IPS-18c (cell line): Measurements from ENCODE around the gene ZDHHC13.

Experiments used
- H3K4me3 ChIP-seq: 2 replicates; pipeline ENCODE4 v1.7.0; 2013; ENCODE audit warnings: low read depth, mild to moderate bottlenecking, low read length, moderate library complexity; ENCODE audit not compliant: insufficient read depth
- H3K9me3 ChIP-seq: one replicate; pipeline ENCODE4 v1.6.1; 2013; ENCODE audit warnings: mild to moderate bottlenecking, low read length, moderate library complexity; ENCODE audit not compliant: control insufficient read depth, insufficient read depth

Gene ZDHHC13

DNA sequence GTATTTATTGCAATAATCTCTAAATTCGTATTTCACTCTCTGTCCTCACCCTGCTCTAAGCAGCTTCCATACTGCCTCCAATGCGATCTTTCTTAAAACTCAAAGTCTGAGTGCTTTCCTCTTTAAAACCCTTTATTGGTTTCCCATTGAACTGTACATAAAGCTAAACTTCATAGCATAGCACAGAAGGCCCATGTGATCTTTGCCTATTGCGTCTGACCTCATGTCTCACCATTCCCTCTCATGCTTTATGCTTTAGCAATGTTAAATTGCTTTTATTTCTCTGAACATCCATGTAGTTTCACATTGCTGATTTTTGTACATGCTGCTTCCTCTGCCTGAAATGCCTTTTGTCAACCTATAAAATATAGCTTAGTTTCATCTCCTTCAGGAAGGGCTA is 28.4 kb downstream of the ZDHHC13 start:
- H3K4me3 ChIP-seq = no peak overlapping the region
- H3K9me3 ChIP-seq = no peaks in the 10 kb centered on the region

DNA sequence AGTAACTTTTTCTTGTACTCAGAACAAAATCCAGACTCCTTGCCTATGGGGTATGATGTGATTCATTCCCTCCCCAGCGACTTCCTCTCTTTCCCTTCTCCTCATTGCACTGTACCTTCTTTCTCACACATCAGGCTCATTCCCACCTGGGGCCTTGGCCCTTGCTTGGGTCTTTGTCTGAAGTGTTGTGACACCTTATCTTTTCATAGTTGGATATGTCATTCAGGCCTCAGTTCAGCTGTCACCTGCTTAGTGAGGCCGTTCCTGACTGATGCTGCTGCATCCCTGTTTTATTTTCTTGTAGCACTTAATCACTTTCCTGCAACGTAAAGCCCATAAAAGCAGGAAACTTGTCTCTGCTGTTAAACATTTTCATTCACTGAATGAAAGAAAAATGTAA is 39.9 kb downstream of the ZDHHC13 start:
- Histone ChIP-seq H3K4me3 (no peak overlapping the region), H3K9me3 (peaks cover 3% of the 10 kb centered on the region)

DNA sequence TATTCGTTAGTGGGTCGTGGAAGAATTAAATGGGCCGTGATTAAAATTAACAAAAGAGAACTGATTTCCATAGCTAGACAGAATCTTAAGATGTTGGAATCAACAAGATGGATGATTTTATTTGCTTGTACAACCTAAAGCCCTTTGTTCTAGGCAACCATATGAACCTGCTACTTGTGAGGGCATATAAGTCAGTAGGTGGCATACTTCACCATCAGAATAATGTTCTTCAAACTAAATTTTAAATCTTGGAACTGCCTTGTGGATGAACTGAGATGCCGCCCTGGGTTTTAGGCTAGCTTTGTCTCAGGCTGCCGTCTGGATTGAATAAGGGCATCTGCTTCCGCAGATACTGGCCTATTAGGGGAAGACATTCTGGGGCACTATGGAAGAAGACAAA is 43.9 kb downstream of the ZDHHC13 start:
- no peaks in the 10 kb centered on the region for H3K9me3 ChIP-seq

DNA sequence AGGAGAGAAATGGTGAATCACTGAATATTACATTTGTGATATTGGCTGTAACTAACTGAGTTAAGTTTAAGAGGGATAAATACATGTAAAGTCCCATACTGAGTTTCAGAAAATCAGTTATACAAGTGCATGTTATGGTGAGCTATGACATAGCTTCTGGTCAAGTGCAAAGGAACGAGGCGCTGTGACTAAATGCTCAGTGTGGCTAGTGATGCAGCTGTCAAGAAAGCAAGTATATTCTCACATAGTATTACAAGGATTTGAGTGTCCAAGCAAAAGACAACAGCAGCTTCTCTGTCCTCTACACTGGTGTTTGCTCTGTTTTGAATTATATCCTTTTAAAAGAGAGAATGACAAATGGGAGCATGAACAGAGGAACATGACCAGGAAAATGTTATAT is 44.7 kb downstream of the ZDHHC13 start:
- no peaks in the 10 kb centered on the region for H3K9me3 ChIP-seq
- H3K4me3 ChIP-seq = no peak overlapping the region

More for the DNA sequence above, 43.9 kb downstream of the ZDHHC13 start:
- no peak overlapping the region for H3K4me3 ChIP-seq

DNA sequence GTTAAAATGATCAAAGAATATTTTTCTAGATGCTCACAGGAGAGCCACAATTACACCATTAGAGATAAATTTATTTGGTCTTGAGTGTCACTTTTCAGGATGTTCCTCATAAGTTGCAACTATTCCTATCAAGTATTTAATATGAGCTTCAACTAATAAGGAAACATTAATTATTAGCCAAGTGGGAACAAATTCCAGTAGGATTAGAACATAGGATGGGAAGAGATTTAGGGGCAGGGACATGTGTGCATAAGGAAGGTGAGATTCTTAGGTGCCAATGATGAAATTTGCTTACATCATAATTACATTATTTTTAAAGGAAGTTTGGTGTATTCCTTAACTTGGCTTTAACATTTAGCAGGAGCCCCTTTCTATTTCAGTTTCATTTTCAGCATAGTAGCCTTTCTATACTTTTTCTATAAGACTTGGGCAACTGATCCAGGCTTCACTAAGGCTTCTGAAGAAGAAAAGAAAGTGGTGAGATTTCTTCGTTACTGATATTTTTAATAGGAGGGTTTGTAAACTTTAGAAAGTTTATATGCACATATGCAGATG is 46.1 kb downstream of the ZDHHC13 start:
- H3K9me3 ChIP-seq = no peaks in the 10 kb centered on the region
- no peak overlapping the region for H3K4me3 ChIP-seq

DNA sequence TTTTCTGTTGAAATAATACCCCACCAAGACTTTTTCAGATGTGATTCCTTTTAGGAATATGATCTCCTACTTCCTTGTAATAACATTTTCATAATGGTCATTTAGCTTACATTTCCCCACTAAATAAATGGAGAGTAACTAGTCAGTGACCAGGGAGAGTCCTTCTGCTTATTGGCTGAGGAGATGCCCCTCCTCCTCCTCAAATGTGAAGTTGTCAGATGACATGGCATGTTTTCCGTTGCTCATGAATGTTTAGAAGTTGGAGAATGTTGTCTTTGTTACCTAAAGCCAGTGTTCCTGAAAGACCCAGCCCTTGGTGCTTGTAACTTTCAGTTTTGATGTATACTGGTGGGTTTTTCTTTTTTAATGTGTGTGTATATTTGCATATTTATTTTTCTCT is 46.6 kb downstream of the ZDHHC13 start:
- H3K4me3 ChIP-seq = no peak overlapping the region
- no peaks in the 10 kb centered on the region for H3K9me3 ChIP-seq

DNA sequence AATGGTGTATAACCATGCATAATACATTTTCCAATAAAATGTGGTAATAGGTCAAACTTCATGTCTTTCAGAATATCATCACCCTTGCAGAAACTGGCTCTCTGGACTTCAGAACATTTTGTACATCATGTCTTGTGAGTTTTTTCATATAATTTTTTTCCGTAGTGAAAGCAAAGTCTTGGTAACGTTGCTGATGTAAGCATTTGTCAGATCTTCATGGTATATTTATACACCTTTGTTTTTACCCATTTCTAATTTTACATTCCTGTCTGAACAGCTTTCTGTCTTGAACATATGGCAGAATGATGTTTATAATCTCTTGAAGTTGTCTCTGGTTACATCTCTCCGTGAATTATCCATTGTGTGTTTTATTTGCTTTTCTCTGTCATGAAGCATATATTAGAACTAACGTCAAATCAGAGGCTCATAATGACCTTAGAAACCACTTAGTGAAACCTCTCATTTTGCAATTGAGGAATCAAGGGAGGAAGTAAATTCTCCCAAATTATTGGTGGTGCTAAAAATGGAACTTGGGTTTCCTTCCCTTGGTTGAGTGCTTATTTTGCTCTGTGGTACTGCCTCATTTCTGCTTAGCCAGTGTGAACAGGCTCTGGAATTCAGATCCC is 47.4 kb downstream of the ZDHHC13 start:
- Histone ChIP-seq H3K9me3 (no peaks in the 10 kb centered on the region), H3K4me3 (no peak overlapping the region)

DNA sequence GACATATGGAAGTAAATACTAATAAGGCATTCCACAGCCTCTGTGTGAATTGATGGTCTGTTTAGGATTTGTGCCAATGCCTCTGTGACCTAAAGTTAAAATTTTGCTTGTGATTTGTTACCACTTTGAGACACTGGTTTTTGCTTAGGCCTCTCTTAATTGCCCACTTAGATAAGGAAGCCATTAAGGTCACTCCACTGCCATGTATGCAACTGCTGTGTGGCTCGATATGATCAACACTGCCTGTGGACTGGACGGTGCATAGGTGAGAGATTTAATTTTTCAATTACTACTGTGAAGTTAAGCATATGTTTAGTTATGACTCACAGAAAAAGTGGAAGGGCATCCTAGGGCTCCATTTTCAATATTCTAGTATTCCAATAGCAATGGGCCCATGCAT is 47.9 kb downstream of the ZDHHC13 start:
- Histone ChIP-seq H3K9me3 (no peaks in the 10 kb centered on the region), H3K4me3 (no peak overlapping the region)

DNA sequence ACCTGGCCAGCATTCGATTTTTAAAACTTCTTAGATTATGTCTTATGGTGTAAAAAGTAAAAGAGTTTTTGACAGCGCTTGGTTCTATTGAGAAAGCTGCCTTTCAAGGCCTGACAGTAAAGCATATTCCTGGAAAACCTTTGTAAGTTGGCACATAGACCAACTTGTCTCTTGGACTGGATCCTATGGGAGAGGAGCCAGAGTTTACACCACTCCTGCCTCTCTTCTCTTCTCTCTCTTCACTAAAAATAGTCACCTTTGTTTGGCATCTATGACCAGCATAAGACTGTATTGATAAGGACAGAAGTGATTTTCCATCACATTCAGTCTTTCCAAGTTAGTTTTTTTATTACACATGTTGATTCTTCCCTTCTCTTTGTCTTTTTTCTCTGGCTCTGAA is 51.1 kb downstream of the ZDHHC13 start:
- H3K4me3 ChIP-seq = no peak overlapping the region
- H3K9me3 ChIP-seq = no peaks in the 10 kb centered on the region

DNA sequence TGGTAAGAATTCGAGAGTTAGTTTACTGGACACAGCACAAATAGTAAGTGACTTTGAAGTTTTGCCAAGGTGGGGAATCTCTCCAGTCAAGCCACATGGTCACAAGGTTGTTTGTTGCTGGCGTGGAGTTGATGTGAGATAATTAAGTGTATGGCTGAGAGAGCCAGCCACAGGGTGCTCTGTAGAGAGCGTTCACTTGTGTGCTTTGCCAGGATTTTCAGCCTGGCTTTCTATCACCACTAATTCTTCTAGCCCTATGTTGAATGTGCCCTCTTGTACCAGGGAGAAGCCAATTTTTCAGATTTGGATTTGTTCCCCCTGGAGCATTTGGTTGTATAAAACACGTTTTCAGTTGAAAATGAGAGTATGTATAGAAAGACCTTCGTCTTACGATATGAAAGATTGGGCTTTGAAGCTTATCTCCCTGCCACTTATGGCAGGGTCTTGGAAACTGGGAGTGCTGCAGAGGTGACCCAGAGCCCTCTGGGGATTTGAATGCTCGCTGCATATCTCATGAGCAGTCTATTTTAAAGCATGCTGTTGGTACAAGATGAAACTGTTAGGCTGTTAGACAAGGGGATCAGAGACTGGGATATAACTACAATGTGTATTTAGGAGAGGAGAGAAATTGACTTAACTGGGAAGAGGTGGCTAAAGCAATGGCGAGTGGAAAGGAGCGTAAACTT is 56.2 kb downstream of the ZDHHC13 start:
- no peak overlapping the region for H3K4me3 ChIP-seq

DNA sequence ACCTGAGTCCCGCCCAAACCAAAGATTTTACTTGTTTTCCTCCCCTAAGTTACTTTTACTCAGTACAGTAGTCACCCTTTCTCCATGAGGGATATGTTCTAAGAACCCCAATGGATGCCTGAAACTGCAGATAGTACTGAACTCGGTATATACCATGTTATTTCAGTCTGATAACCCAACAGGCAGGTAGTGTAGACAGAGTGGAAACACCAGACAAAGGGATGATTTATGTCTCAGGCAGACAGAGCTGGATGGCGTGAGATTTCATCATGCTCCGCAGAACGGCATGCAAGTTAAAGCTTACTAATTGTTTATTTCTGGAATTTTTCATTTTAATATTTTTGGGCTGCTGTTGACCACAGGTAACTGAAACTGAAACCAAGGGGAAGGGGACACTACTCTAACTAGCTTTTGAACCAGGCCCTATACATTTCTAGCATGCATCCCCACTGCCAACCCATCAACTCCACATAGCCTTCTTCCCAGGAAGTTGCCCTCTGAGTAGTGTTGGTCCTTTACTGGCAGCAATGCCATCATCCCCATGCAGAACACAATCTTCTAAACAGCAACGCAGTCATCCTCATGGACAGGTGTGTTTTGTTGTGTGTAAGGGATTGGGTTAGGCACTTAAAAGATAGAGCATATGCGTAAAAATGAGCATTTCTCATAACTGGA is 57.1 kb downstream of the ZDHHC13 start:
- no peaks in the 10 kb centered on the region for H3K9me3 ChIP-seq
- no peak overlapping the region for H3K4me3 ChIP-seq

More for the DNA sequence above, 56.2 kb downstream of the ZDHHC13 start:
- H3K9me3 ChIP-seq = no peaks in the 10 kb centered on the region

DNA sequence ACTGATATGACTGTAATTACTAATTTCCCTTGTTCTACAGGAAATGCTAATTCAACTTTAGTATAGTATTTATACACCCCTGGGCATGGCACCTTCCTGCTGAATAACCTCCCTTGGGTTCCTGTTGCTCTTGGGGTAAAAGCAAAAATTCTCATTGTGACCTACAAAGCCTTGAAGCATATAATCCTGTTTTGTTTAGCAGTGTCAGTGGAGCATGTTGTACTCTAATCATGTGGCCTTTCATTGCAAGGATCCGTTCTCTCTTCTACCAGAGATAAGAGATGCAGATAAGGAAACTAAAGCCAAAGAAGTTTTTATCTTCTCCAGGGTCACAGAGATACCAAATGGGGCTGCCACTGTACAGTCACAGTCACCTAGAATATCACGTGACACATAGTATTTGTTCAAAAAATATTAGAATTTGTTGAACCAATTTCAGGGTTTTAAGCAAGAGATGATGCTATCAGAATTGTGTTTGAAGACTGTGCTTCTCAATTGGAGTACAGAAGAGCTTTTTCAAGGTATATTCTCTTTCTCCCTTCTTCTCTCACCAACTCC is 59.7 kb downstream of the ZDHHC13 start:
- H3K9me3 ChIP-seq = no peaks in the 10 kb centered on the region
- H3K4me3 ChIP-seq = no peak overlapping the region

DNA sequence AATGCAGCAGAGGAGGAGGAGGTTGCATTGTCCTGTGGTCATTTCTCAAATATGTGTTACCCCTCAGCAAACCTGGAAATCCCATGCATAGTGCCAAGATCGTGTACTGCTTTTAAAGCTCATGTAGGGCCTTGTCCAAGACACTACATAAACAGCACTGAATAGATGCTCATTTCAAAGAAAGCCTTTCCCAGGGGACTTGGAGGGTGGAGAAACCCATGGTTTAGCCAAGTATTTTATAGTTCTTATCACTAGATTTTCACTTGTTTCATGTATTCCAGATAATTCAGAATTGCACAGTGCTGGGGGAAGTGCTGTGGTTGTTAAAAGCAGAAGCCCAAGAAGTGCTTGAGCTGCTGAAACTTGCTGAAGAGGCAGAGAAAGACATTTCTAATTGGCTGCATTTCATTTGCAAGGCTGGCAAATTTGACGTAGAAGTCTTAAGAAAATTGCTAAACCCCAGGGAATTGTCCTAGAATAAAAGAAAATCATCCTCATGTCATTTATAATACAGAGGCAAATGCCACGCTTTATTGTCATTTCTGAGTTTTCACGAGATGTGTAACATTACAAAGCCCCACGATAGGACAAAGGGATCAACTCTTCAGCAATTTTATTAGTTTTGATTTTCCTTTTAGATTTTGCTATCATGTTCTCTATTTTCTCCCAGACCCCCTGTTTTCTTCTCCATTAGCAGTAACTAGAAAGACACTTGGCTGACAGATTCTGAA is 64.7 kb downstream of the ZDHHC13 start:
- no peaks in the 10 kb centered on the region for H3K9me3 ChIP-seq

DNA sequence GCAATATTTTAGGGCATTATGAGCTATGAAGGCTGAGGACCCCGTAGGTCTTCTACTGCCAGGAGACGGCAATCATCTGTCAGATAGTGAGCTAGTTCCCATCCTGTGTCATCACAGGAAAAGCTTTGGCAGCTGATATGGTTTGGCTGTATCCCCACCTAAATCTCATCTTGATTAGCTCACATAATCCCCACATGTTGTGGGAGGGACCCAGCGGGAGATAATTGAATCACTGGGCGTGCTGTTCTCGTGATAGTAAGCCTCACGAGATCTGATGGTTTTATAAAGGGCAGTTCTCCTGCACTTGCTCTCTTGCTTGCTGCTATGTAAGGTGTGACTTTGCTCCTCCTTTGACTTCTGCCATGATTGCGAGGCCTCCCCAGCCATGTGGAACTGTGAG is 66.7 kb downstream of the ZDHHC13 start:
- Histone ChIP-seq H3K9me3 (no peaks in the 10 kb centered on the region), H3K4me3 (no peak overlapping the region)

More for the DNA sequence above, 64.7 kb downstream of the ZDHHC13 start:
- no peak overlapping the region for H3K4me3 ChIP-seq

DNA sequence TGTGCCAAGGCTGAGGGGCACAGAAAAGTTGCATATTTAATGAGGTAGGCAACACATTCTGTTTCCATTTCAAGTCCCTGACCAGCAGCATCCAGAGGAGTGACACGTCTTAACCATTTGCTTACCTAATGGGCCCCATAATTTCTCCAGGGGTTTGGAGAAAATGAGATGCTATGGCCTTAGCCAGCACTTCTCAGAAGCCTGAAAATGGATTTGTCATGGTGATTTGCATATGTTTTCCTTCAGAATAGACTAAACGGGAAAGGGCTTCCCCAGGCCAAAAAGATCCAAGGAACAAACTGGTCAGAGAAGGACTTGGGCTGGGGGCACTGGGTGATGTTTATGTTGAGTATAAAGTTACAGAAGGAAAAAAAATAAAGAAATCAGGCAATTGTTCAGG is 68.1 kb downstream of the ZDHHC13 start:
- no peak overlapping the region for H3K4me3 ChIP-seq

DNA sequence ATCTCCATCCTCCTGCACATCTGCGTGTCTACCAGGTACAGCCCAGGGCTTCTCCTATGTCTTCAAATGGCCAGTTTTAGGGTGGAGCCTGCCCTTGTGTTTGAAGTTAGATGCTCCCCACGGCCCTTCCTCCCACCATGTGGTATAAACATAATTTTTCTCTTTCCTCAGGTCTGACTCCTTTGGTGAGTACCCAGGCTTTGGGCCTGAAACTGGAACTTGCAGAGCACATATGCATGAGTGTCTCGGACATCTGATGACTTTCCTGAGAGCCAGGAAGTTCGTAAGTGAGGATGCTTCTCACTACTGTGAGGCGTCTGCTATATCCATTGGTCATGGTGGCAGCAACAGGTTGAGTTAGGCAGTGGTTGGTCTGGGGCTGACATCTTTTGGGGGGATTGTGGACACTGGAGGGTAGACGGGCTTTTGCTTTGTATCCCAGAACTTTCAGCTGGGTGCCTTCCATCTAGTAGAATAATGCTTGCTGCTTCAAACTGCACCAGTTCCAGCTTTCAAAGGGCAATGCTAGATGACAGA is 68.6 kb downstream of the ZDHHC13 start:
- H3K4me3 ChIP-seq = no peak overlapping the region
- no peaks in the 10 kb centered on the region for H3K9me3 ChIP-seq

More for the DNA sequence above, 68.1 kb downstream of the ZDHHC13 start:
- H3K9me3 ChIP-seq = no peaks in the 10 kb centered on the region
